ENCODE results near the gene GLT6D1. TPM values are rescaled to one million over a fixed set of nuclear protein-coding genes. Genes with fewer than 3 reads are reported as not detected.
"Not testable (repeated sequence)": the region's sequence is repeated elsewhere in the genome, so short reads cannot be mapped to it uniquely, and the experiment has no call there.

The GLT6D1 gene
- total RNA-seq, 1 donor, result not detected

- DNase-seq (ENCODE audit: low read depth), result no peak
- no peak for TF ChIP-seq CTCF (IDR thresholded peaks at IDR 0.05; ENCODE audit: insufficient read depth, low read length)
- no peak overlapping the region for H3K4me3 ChIP-seq (ENCODE audit: low read depth, low read length)
Measured at GRCh38 chr9:135680056-135680455, 40.7 kb upstream of the GLT6D1 start.

GRCh38 chr9:135678236-135679017 is 39.1 kb upstream of the GLT6D1 start:
- H3K4me3 ChIP-seq (ENCODE audit: low read depth, low read length), result no peak overlapping the region
- no peak for DNase-seq (ENCODE audit: low read depth)
- no peak for TF ChIP-seq CTCF (IDR thresholded peaks at IDR 0.05; ENCODE audit: insufficient read depth, low read length)

- no peak for DNase-seq (ENCODE audit: low read depth)
- no peak for TF ChIP-seq CTCF (IDR thresholded peaks at IDR 0.05; ENCODE audit: insufficient read depth, low read length)
- no peak overlapping the region for H3K4me3 ChIP-seq (ENCODE audit: low read depth, low read length)
Measured at GRCh38 chr9:135677641-135678168, 38.4 kb upstream of the GLT6D1 start.

- DNase-seq (ENCODE audit: low read depth), result no peak
- TF ChIP-seq CTCF (IDR thresholded peaks at IDR 0.05; ENCODE audit: insufficient read depth, low read length), result no peak
Measured at GRCh38 chr9:135676891-135677290, 37.6 kb upstream of the GLT6D1 start.

GRCh38 chr9:135674977-135675376 is 35.6 kb upstream of the GLT6D1 start:
- no peak overlapping the region for H3K4me3 ChIP-seq (ENCODE audit: low read depth, low read length)
- DNase-seq (ENCODE audit: low read depth), result no peak
- no peak for TF ChIP-seq CTCF (IDR thresholded peaks at IDR 0.05; ENCODE audit: insufficient read depth, low read length)

More at GRCh38 chr9:135676891-135677290, 37.6 kb upstream of the GLT6D1 start:
- H3K4me3 ChIP-seq (ENCODE audit: low read depth, low read length), result no peak overlapping the region

- no peak for DNase-seq (ENCODE audit: low read depth)
- no peak for TF ChIP-seq CTCF (IDR thresholded peaks at IDR 0.05; ENCODE audit: insufficient read depth, low read length)
- no peak overlapping the region for H3K4me3 ChIP-seq (ENCODE audit: low read depth, low read length)
Measured at GRCh38 chr9:135673941-135674340, 34.6 kb upstream of the GLT6D1 start.

- DNase-seq (ENCODE audit: low read depth); H3K4me3 ChIP-seq (ENCODE audit: low read depth, low read length): not testable (repeated sequence)
Measured at GRCh38 chr9:135672786-135673185, 33.4 kb upstream of the GLT6D1 start.

Measured in fibroblast of the aortic adventitia (primary cell).